Neural progenitor cell (in vitro differentiated cells): Measurements from ENCODE around the gene CD59.

Experiments
- EZH2 ChIP-seq: fragments of 200-600 bp; sonication (generic); IDR thresholded peaks from 2 replicates; pipeline ENCODE4 v1.6.1; 2017; ENCODE audit warnings: antibody characterized with exemption, mild to moderate bottlenecking, moderate library complexity
- EZH2phosphoT487 ChIP-seq: fragments of 200-600 bp; sonication (generic); IDR thresholded peaks from 2 replicates; pipeline ENCODE4 v1.6.1; 2017; ENCODE audit warnings: antibody characterized with exemption

DNA sequence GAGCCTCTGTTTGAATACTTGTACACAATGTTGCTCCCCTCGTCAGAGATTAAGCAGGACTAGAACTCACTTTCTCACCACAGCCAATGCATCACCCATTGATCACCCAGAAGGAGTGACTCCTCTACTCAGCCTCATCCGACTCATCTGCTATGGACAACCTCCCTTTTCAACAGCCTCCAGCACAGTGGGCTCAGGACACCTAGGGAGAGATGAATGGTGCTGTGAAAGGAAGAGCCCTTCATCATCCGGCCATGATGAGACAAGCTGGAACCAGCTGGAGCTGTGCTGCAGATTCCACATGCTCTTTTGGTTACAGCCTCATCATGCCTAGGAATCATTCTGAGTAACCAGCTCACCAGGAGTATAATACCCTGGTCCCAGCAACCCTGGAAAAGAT is 51.1 kb downstream of the CD59 start:
- no peak for TF ChIP-seq EZH2phosphoT487
- no peak for TF ChIP-seq EZH2
